Measurements from ENCODE around the gene CENPS. TPM values are rescaled to one million over a fixed set of nuclear protein-coding genes. Genes with fewer than 3 reads are reported as not detected.

Gene CENPS
- total and polyA plus RNA-seq, 7 experiments from 2014 or later = 5.4 to 13.2 (median 9.8) TPM

DNA sequence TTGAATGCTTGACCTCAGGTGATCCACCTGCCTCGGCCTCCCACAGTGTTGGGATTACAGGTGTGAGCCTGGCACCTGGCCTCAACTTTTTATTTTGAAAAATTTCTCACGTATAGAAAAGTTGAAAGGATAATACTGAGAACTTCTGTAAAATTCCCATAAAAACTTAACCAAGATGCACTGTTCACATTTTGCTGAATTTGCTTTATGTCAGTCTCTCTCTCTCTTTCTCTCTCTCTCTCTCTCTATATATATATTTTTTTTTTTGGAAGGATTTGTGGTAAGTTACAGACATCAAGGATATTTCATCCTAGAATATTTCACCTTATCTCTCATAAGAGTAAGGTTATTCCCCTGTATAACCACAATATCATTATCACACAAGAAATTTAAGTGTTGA, 50.4 kb downstream of the CENPS start:
- Histone ChIP-seq H3K27ac (ENCODE audit: low read depth, low read length) (no peak overlapping the region), H3K4me3 (ENCODE audit: low read length) (no peak overlapping the region), H3K36me3 (ENCODE audit: control insufficient read depth in 2 of 3, insufficient read depth in 3 of 3, low read length in 3 of 3) (no peaks in the 10 kb centered on the region), H3K9me3 (ENCODE audit: control insufficient read depth in 2 of 3, low read length in 3 of 3) (no peaks in the 10 kb centered on the region), H3K27me3 (ENCODE audit: control insufficient read depth in 2 of 2, insufficient read depth in 2 of 2, low read length in 2 of 2) (no peaks in the 10 kb centered on the region), H3K4me1 (ENCODE audit: control insufficient read depth in 2 of 2, insufficient read depth in 2 of 2, low read length in 2 of 2) (peaks cover 4 to 11% of the 10 kb centered on the region in 2 donors)
- peaks cover 0 to 8% (median 4%) of the 10 kb centered on the region in 5 donors for H3K36me3 Mint-ChIP-seq
- ATAC-seq = no peak
- intact Hi-C loops (cut with micrococcal nuclease) = no loop called here
- H3K4me1 Mint-ChIP-seq = peaks cover 16 to 42% (median 34%) of the 10 kb centered on the region in 7 donors
- H3K4me3 Mint-ChIP-seq = no peak overlapping the region
- ChIA-PET POLR2A (no interaction called here), CTCF (no interaction called here)
- H3K27me3 Mint-ChIP-seq = no peaks in the 10 kb centered on the region
- no peak for DNase-seq
- peaks cover 0 to 3% (median 0%) of the 10 kb centered on the region in 11 donors for H3K9me3 Mint-ChIP-seq
- no peak overlapping the region for H3K27ac Mint-ChIP-seq

DNA sequence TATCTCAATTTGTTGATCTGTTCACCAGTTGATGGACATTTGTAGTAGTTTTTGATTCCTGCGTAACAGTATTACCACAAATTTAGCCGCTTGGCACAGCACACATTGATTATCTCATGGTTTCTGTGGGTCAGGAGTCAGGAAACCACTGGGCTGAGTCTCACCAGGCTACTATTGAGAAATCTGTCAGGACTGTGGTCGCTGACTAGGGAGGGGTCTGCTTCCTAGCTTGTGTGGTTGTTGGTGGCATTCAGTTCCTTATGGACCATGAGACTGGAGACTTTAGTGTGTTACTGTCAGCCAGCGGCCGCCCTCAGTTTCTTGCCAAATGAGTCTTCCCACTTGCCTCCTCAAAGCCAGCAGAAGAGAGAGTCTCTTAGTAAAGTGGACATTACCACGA, 54.3 kb downstream of the CENPS start:
- Histone ChIP-seq H3K36me3 (ENCODE audit: control insufficient read depth in 2 of 3, insufficient read depth in 3 of 3, low read length in 3 of 3) (peaks cover 0 to 3% (median 0%) of the 10 kb centered on the region in 3 experiments), H3K4me3 (ENCODE audit: low read length) (no peak overlapping the region), H3K4me1 (ENCODE audit: control insufficient read depth in 2 of 2, insufficient read depth in 2 of 2, low read length in 2 of 2) (no peaks in the 10 kb centered on the region), H3K27ac (ENCODE audit: low read depth, low read length) (no peak overlapping the region), H3K9me3 (ENCODE audit: control insufficient read depth in 2 of 3, low read length in 3 of 3) (peaks cover 0 to 3% (median 0%) of the 10 kb centered on the region in 3 experiments), H3K27me3 (ENCODE audit: control insufficient read depth in 2 of 2, insufficient read depth in 2 of 2, low read length in 2 of 2) (no peaks in the 10 kb centered on the region)
- CTCF ChIA-PET = interaction anchor here (0.6 kb wide), 1 partner anchor 28 kb away, joined by 3 read pairs; no protein-coding TSS in a partner anchor
- peaks cover 10 to 20% (median 14%) of the 10 kb centered on the region in 7 donors for H3K4me1 Mint-ChIP-seq
- peak; percentile 60 for ATAC-seq
- H3K27me3 Mint-ChIP-seq = no peaks in the 10 kb centered on the region
- DNase-seq = no peak
- H3K9me3 Mint-ChIP-seq = peaks cover 0 to 3% (median 0%) of the 10 kb centered on the region in 11 donors
- no peak overlapping the region for H3K27ac Mint-ChIP-seq
- intact Hi-C loops (cut with micrococcal nuclease) = no loop called here
- H3K4me3 Mint-ChIP-seq = no peak overlapping the region
- POLR2A ChIA-PET = no interaction called here
- peaks cover 3 to 15% (median 4%) of the 10 kb centered on the region in 5 donors for H3K36me3 Mint-ChIP-seq

DNA sequence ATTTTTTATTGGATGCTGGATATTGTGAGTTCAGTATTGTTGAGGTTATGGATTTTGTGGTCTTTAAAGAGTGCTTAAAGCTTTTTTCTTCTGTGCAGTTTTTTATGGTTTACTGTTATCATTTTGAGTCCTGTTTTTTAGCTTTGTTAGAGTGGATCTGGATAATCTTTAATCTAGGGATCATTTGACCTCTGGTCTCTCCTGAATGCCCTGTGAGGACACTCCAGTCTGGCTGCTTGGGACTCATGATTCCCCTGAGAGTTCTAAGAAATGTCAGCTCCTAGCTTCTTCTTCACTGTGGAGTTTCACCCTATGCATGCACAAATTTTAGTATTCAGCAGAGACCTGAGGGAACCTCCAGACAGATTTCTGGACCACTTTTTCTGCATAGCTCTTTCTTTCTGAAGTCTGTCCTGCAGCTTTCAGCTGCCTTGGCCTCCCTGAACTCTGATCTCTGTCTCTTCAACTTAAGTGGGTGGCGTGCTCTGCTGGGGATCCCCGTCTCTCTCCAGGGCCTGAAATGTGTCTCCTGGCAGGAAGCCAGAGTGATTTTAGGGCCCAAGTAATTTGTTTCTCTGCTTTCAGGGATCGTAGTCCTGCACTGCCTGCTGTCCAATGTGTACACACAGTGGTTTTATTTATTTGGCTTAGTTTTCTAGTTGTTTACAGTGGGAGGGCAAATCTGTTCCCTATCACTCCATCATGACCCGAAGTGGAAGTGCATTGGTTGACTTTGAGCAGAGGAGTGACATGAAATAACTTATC, 59.2 kb downstream of the CENPS start:
- peaks cover 0 to 5% (median 0%) of the 10 kb centered on the region in 11 donors for H3K9me3 Mint-ChIP-seq
- peaks cover 0 to 3% (median 0%) of the 10 kb centered on the region in 3 experiments for H3K9me3 ChIP-seq (ENCODE audit: control insufficient read depth in 2 of 3, low read length in 3 of 3)
- ChIA-PET POLR2A (interaction anchor here (0.6 to 1.1 kb wide), 2 partner anchors 14 to 268 kb away, joined by 3 read pairs; no protein-coding TSS in a partner anchor), CTCF (no interaction called here)
- no peaks in the 10 kb centered on the region for H3K27me3 Mint-ChIP-seq
- no peak for ATAC-seq
- H3K36me3 Mint-ChIP-seq = peaks cover 4 to 18% (median 9%) of the 10 kb centered on the region in 5 donors
- no peak overlapping the region for H3K4me3 ChIP-seq (ENCODE audit: low read length)
- H3K4me1 Mint-ChIP-seq = peaks cover 7 to 25% (median 13%) of the 10 kb centered on the region in 7 donors
- intact Hi-C loops (cut with micrococcal nuclease) = loop anchor here in 1 of 2 donors (10.0 kb wide), 1 partner anchor 275 kb away; the partner anchor contains the start of gene KIF1B
- peaks cover 0 to 11% (median 0%) of the 10 kb centered on the region in 3 experiments for H3K36me3 ChIP-seq (ENCODE audit: control insufficient read depth in 2 of 3, insufficient read depth in 3 of 3, low read length in 3 of 3)
- no peak for DNase-seq
- H3K27ac Mint-ChIP-seq = no peak overlapping the region
- H3K27me3 ChIP-seq (ENCODE audit: control insufficient read depth in 2 of 2, insufficient read depth in 2 of 2, low read length in 2 of 2) = no peaks in the 10 kb centered on the region
- no peak overlapping the region for H3K4me3 Mint-ChIP-seq
- no peak overlapping the region for H3K27ac ChIP-seq (ENCODE audit: low read depth, low read length)
- no peaks in the 10 kb centered on the region for H3K4me1 ChIP-seq (ENCODE audit: control insufficient read depth in 2 of 2, insufficient read depth in 2 of 2, low read length in 2 of 2)

DNA sequence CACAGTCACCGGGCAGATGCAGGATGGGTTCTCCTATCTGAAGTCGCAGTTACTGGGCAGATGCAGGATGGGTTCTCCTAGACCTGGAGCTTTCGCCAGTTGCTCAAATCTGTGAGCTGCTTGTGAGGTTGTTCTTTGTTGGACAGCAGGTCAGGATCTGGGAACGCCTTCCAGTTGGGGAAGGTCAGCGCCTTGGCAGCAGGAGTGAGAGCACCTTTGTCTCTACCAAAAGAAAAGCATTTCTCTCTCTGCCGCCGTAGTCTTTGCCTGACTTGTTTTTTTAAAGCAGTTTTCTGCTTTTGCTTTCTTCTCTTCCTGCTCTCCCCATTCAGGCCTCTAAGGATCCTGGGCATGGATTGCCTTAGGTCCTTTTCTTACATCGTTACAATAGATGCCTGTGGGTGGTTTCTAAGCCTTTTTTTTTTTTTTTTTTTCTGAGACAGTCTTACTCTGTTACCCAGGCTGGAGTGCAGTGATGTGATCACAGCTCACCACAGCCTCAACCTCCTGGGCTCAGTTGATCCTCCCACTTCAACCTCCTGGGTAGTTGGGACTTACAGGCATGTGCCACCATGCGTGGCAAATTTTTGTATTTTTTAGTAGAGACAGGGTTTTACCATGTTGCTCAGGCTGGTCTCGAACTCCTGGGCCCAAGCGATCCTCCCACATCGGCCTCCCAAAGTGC, 60.2 kb downstream of the CENPS start:
- Mint-ChIP-seq H3K9me3 (peaks cover 0 to 5% (median 0%) of the 10 kb centered on the region in 11 donors), H3K4me1 (peaks cover 7 to 30% (median 15%) of the 10 kb centered on the region in 7 donors), H3K4me3 (no peak overlapping the region), H3K36me3 (peaks cover 4 to 12% (median 6%) of the 10 kb centered on the region in 5 donors), H3K27me3 (no peaks in the 10 kb centered on the region), H3K27ac (peak overlapping the region in 1 of 9 donors; percentile 27)
- Histone ChIP-seq H3K27ac (ENCODE audit: low read depth, low read length) (no peak overlapping the region), H3K4me3 (ENCODE audit: low read length) (no peak overlapping the region), H3K9me3 (ENCODE audit: control insufficient read depth in 2 of 3, low read length in 3 of 3) (peaks cover 0 to 3% (median 0%) of the 10 kb centered on the region in 3 experiments), H3K27me3 (ENCODE audit: control insufficient read depth in 2 of 2, insufficient read depth in 2 of 2, low read length in 2 of 2) (no peaks in the 10 kb centered on the region), H3K4me1 (ENCODE audit: control insufficient read depth in 2 of 2, insufficient read depth in 2 of 2, low read length in 2 of 2) (peaks cover 1 to 3% of the 10 kb centered on the region in 2 donors), H3K36me3 (ENCODE audit: control insufficient read depth in 2 of 3, insufficient read depth in 3 of 3, low read length in 3 of 3) (peaks cover 0 to 11% (median 0%) of the 10 kb centered on the region in 3 experiments)
- intact Hi-C loops (cut with micrococcal nuclease) = loop anchor here in 1 of 2 donors (10.0 kb wide), 1 partner anchor 276 kb away; the partner anchor contains the start of gene KIF1B
- CTCF ChIA-PET = no interaction called here
- POLR2A ChIA-PET = interaction anchor here (0.7 kb wide), 1 partner anchor 16 kb away, joined by 3 read pairs; the partner anchor contains the start of gene PEX14
- DNase-seq (no peak), ATAC-seq (no peak)

Other genes starting within 250 kb of the CENPS start
- gene KIF1B, start 219.9 kb upstream of the CENPS start, total RNA-seq = 10 to 100 TPM; 10.4 to 21.6 (median 13.4) TPM
- gene KIF1B, start 219.9 kb upstream of the CENPS start, polyA plus RNA-seq = 1 to 10 TPM; 1.8 to 2.1 TPM
- 100 to 1,000 TPM in 1 of 5 experiments, 10 to 100 TPM in 4; 42.0 to 110 (median 48.5) TPM for gene PGD, start 31.4 kb upstream of the CENPS start, total RNA-seq
- 10 to 100 TPM; 45.8 to 47.0 TPM for gene PGD, start 31.4 kb upstream of the CENPS start, polyA plus RNA-seq
- under 1 TPM in 2 of 5 experiments, not detected in 3; 0.27 to 0.90 TPM for gene CORT, start 19.6 kb downstream of the CENPS start, total RNA-seq
- not detected for gene CORT, start 19.6 kb downstream of the CENPS start, polyA plus RNA-seq
- 10 to 100 TPM; 13.5 to 36.0 (median 23.4) TPM for gene DFFA, start 42.1 kb downstream of the CENPS start, total RNA-seq
- 10 to 100 TPM; 16.5 to 36.7 TPM for gene DFFA, start 42.1 kb downstream of the CENPS start, polyA plus RNA-seq
- 10 to 100 TPM; 20.9 to 27.8 (median 22.0) TPM for gene PEX14, start 44.5 kb downstream of the CENPS start, total RNA-seq
- 1 to 10 TPM; 3.6 to 6.8 TPM for gene PEX14, start 44.5 kb downstream of the CENPS start, polyA plus RNA-seq